NCI-H1694 (cell line): ENCODE data around the gene DGKE.

Experiments used
- DNase-seq: peaks from one replicate; lab custom pipeline; 2025; lab: John Stamatoyannopoulos, UW

The DGKE gene

DNA sequence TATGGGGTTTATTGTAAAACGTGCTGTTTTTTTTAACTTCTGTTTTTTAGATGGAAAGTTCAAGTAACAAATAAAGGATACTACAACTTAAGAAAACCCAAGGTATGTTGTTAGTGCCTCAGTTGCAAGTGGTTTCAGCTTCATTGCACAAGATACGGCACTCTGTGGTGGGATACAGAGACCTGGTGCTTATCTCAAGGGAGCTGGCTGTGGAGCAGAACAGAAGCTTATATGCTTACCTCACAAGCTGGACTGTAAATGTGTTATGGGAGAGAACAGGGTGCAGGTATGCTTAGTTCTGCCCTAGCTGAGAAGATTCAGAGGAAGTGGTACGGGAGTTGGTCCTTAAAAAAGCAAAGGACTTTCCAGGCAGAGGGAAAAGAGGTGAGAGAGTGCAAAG lies 15.2 kb downstream of the DGKE start:
- DNase-seq, result no peak

DNA sequence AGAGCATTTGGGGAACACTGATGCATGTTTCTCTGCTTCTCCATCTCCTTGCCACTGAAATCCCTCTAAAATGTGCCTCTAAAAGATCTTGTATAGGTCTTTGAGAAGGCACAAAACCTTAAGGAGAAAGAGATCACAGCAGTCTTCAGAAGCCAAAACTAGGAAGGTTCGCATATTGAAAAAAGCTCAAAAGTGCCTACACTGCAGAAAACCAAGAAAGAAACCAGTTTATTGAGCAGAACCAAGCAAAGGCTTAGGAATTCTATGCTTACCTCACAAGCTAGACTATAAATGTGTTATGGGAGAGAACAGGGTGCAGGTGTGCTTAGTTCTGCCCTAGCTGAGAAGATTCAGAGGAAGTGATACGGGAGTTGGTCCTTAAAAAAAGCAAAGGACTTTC lies 16.6 kb downstream of the DGKE start:
- DNase-seq, result no peak

DNA sequence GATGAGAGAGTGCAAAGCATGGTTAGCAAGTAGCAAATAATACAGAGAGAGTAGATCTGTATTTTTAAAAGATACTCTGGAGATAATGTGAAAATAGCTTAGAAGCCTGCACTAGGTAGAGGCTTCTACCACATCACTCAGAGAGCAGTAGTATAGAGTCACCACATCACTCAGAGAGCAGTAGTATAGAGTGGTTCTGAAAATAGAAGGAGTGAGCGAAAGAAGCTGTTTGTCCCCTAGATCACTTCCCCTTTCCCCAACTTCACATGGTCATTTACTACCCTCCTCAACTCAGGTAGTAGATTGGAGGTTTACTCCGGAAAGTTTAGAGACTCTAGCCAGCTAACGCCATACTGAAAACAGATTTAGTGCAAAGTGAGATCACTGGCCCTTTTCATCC lies 17.1 kb downstream of the DGKE start:
- no peak for DNase-seq

DNA sequence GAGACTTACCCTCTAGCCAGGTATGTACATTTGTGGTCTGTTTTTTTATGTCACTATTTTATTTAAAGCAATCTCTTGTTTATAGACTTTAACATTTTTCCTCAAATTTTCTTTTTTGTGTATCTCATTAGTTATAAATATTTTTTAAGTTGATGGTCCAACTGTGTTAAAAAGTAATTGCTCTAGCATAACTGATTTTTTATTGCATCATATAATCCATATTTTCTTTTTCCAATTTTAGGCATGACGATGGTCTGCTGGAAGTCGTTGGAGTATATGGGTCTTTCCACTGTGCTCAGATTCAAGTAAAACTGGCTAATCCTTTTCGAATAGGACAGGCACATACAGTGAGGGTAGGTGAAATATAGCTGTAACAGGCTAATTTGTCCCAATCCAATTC lies 27.9 kb downstream of the DGKE start:
- no peak for DNase-seq

DNA sequence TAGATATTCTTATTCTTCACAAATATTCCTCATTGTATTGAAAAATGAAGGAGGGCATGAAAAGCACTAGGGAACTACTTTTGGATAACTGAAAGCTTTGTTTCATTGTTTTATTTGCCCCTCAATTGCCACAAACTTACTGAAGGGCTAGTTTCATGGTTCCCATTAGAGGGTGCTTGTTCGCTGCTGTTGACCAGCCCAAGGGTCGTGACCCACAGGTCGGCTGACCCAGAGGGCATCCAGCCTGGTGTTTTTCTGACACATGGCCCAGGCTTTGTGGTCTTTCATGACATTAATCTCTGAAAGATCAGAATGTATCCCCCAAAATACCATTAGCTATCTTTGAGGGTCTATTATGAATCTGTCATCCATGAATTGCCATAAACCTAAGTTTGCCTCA lies 30.0 kb downstream of the DGKE start:
- DNase-seq, result no peak

DNA sequence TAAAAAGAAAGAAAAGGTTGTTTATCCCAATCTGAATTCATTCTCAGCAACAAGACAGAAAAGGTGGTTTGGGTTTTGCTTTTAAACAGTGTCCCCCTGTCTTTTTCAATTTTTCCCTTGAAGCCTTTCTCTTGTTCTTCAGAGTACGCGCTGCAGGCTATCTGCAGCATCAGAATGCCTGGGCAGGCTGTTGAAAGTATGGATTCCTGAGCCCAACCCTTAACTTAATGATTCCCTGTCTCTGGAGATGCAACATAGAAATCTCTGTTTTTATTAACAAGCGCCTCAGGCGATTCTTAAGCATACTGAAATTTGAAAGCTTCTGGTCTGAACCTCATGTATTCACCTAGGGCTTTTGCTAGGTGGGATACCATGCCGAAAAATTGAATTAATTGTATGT lies 32.1 kb downstream of the DGKE start:
- DNase-seq, result no peak

DNA sequence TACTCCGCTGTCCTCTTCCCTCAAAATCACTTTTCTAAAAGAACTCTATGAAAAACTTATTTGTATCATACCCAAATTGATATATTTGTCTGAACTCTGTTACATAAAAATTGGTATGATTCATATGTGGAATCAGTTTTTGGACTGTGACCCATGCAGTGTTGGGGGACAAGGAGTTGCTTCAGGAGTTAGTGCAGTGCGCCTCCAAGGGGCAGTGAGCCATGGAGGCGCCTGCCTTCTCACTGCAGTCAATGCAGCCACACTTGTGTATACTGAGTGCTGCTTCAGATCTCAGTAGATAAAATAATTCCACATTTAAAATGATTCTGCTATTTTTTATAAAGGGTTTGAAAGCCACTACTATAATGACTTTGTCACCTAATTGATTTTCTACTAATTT lies 32.5 kb downstream of the DGKE start:
- no peak for DNase-seq

DNA sequence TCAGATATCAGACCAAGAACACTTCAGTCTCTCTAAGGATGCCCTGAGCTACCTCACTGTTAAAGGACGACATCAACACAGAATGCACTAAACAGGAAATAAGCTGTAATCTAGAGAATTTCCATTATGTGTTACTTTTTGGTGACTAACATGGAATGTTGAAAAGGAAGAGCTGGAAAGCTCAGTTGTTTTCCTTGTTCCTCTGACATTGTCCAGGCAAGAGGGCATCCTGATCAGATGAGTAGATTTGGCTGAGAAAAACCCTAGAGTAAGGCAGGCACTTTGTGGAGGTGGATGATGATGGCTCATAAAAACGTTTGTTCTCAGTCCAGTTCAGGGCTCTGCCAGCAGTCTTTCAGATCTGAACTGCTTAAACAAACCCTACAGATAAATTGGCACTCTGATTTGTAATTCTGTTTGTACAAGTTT lies 34.0 kb downstream of the DGKE start:
- no peak for DNase-seq

DNA sequence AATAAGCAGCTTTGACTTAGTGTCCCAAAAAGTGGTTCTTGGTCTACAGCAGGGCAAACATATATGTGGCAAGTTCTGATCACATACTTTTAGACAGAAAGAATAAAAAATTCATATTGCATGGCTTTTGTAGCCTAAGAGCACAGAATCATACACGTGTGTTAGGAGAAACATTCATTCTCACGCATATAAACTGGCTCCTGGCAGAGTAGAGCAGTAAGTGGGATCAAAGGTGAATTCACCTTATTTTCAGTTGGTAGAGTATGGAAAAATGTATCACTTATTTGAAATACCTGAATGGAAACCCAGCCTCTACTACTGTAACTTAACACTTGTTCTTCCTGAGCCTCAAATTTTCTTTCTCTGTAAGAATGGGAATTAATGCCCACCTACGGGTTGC lies 34.8 kb downstream of the DGKE start:
- DNase-seq, result no peak

DNA sequence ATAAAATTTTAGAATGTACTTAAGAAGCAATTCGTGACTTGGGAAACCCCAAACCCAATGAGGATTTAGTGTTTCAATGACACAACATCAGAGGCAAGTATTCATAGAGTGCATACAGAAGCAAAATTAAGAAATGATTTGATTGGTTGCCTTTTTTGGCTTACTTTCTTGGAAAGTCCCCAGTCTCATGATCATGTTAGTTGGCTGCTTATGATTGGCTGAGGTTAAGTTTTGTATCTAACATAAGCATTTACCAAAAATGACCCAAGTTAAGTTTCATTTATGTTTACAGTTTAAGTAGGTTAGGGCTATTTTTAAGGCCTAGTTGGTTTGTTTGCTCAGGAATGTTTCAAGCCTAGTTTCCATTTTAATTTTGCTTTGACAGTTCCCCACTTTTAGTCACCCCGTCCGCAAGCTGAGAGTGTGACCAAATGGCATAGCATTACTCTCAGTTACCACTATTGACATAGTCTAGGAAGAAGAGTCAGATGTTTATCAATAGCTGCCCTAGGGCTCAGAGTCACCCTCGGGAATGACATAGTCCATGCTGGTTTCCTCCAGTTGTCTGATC lies 36.2 kb downstream of the DGKE start:
- no peak for DNase-seq

DNA sequence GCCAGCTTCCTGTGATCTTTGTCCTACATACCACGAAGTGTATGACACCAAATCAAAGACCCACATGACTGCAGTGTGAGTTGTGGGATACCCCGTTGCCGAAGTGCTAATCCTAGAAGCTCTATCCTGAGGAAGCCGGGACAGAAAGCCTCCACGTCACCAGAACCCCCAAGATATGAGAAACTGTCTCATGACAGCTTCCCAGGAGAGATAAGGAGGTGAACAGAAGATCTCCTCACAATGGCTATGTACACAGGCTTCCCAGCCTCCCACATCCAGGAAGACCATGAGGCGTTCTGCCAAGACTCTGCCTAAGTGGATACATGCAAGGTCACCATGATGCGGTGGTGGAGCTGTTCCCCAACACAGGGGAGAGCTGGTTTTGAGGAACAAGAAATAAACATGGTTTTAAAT lies 42.8 kb downstream of the DGKE start:
- no peak for DNase-seq

DNA sequence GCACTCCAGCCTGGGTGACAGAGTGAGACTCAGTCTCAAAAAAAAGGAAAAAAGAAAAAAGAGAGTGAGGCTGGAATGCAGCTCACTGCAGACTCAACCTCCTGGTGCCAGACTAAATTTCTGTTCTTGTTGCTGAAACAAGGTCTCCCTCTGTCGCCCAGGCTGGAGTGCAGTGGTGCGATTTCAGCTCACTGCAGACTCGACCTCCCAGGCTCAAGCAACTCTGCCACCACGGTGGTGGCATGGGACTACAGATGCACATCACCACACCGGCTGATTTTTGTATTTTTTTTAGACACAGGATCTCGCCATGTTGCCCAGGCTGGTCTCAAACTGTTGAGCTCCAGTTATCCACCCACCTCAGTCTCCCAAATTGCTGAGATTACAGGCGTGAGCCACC lies 45.3 kb downstream of the DGKE start:
- DNase-seq, result no peak

DNA sequence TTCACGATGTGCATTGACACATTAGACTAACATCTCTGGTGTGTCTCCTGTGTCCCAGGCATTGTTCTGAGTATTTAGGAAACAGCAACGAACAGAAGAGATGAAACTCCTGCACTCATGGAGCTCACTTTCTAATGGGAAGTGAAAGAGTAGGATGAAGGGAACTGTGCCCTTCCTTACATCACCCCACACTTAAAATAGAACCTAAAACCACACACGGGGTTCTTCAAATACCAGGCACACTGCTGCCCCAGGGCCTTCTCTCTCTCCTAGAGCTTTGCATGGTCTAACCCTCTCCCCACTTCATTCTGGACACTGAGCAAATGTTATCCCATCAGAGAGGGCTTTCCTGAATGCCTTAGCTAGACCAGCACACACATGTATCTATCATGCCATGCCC lies 46.2 kb downstream of the DGKE start:
- DNase-seq, result no peak

DNA sequence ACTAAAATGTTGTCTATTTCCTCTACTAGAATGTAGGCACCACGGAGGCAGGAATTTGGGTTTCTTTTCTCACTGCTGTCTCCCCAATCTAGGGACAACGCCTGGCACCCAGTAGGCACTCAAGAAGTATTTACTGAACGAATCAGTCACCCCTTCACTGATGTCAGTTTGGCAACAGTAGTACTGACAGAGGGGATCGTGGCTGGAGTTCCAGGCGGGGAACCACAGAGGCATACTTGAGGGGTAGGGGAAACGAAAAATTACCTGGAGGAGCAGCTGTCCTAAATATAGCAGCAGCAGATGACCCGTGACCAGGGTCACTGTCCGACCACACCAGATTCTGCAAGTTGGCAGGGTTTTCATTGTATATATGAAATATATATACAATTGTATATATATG lies 46.6 kb downstream of the DGKE start:
- no peak for DNase-seq

DNA sequence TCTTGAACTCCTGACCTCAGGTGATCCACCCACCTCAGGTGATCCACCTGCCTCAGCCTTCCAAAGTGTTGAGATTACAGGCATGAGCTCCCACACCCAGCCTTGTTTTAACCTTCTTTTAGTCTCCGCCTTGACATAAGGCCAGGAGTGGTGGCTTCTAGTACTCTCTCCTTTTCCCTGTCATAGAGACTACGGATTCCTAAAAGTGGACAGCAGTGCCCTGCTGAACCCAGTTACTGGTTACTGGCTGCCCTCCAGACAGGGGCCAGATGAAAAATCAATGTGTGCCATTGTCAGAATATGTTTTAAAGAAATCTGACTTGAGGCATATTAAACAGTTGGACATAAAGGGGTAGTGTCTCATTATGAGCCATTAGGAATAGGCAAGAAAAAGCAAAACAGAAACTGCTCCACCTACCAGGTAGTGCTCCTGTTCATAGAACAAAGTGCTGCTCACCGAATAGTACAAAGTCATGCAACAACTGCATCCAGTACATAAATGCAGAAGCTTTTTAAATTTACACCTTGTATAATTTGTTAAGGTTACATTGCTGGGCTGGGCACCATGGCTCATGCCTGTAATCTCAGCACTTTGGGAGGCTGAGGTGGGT lies 47.8 kb downstream of the DGKE start:
- DNase-seq, result no peak

DNA sequence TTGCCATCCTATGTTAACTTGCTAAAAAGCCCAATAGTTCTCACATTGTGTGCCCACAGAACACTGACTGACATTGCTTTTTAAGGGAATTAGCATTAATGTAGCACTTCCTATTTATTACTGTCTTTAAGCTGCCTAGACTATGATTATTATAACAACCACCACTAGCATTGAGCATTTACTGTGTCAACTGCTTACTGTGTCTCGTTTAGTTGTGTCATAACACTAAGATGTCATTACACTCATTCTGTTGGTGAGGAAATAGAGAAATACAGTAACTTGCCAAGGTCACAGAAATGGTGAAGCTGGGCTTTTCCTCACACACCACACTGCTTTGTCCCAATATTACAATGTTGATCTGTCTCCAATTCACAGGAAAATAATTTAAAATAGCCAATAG lies 49.7 kb downstream of the DGKE start:
- DNase-seq, result no peak

DNA sequence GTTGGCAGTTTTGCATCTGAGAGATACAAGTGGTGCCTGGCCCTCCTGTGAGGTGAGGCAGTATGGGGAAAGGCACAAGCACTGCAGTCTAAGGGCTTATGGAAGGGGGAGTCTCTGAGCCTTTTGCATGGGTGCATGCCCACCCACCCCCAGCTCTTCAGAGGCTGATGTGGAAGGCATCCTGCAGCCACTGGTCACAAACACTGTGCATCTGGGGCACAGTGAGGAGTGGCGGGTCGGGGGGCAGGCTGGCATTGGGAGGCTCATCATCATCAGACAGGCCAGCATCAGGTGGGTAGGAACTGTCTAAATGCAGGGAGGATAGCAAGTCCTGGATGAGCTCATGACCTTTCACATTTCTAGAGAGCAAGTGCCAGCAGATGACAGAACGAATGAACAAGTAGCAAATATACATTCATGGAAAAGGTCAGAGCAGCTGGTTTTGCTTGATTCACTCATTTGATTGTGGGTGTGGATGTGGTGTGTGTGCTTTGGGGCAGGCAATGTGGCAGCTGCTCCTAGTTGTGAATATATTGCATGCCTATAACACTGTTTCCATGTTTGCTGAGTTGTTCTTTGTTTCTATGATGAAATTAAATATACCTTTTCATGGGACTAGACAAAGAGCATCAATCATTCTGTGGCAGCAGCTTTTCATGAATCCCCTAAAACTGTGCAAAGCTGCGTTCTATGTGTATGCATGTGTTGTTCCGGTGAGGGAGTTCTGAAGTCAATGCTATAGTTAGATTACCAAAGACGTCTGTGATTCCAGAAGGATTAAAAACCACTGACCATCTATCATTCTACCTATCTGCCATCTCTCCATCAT lies 50.7 kb downstream of the DGKE start:
- no peak for DNase-seq

DNA sequence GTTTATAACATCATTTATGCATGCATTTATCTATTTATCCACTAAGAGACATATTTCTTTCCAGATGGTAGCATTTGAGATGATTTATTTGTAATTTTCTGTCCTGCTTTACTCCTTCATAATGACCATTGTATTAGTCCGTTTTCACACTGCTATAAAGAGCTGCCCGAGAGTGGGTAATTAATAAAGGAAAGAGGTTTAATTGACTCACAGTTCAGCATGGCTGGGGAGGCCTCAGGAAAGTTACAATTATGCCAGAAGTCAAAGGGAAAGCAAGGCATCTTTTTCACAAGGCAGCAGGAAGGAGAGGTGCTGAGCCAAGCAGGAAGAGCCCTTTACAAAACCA lies 51.3 kb downstream of the DGKE start:
- no peak for DNase-seq

DNA sequence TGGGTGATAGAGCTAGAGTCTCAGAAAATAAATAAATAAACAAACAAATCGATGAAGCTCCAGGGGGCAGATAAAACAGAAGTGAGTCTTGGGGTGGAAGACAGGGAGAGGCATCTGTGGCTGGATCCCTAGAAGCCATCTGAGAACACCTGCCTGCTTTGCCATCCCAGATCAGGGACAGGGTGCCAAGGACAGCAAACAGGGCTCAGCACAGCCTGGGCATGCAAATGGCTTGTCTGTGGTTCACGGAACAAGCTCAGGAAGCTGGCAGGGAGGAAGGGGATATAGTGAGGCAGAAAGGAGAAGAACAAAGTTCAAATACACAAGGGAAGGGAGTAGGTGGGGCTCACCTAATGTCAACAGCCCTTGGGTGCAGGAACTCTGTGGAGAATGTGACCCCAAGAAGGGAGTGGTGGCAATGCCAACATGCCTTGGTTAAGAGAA lies 52.4 kb downstream of the DGKE start:
- no peak for DNase-seq

DNA sequence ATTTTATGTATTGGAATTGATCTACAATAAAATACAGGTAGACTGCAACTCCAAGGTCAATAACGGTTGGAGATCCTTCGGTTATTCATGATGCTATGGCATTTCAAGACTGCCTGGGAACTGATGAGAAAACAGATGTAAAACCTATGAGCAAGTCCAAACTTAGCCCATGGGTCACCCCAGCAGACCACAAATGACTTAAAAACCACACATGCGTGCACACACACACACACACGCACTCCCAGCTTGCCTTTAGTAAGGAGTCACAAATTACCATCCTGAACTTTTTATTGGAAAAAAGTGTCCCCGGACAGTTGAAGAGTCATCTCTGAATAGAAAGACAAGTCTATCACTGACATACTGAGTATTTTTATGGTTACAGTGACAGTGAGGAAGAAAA lies 53.2 kb downstream of the DGKE start:
- no peak for DNase-seq

DNA sequence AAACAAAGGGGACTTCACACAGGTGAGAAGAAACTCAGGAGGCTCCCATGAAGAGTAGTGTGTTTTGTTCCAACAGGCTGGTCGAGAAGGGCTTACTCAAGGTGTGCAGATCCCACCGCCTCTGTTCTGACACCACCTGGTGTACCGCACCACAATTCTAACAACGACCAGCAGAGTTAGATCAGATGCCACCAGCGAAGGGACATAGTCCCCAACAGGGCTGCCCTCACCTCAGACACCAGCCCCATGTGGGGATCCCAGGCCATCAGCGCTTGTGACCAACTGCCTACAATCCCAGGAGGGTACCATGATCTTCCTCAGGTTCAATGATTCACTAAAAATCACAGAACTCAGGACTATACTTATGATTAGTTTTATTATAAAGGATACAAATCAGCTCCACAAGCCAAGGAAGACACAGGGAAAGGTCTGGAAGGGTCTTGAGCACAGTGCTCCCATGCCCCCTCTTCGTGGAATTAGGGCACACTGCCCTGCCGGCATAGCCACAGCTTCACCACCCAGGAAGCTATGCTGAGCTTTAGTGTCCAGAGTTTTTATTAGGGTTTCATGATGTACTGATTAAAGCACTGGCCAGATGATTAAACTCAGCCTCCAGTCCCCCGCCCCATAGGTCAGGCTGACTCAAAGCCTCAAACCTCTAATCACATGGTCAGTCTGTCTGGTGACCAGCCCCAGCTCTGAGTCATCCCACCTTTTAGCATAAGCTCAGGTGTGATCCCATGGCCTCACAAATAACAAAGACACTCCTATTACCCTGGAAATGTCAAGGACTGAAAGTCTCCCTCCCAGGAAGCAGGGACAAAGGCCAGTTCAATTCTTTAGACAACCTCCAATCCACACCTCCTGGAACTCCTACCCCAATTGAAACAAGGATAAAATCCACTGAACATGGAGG lies 53.9 kb downstream of the DGKE start:
- no peak for DNase-seq

DNA sequence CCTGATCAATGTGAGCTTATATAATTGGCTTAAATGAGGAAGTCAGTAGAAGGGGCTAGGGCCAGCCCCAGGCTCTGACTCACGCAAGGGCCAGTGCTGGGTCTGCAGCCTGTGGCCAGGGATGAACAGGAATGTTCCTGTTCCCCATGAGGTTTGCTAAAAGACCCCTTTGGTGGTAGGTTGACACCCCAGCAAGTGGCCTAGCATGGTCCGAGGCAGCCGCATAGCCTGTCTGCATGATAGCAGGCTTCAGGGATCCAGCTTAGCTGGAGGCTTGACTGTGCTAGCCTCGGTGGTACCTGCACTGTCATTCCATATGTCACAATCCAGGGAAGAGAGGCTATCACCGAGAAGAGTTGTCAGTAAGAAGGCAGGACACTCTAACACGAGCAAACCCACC lies 56.4 kb downstream of the DGKE start:
- DNase-seq, result no peak
